Skeletal muscle tissue (tissue), 1 donor: ENCODE results near the gene CLBA1. TPM values are rescaled to one million over a fixed set of nuclear protein-coding genes. Genes with fewer than 3 reads are reported as not detected.

Source experiments
- total RNA-seq: library from RNA; depleted of rRNA; stranded (reverse); fragments of >200 nt; gene quantifications from one replicate; pipeline ENCODE4 v1.2.3, GENCODE V29; 2014

Gene CLBA1
- total RNA-seq, 1 donor from 2014 or later: 2.1 TPM

Other genes with a start within 250 kb of the CLBA1 start
- gene SIVA1, start 232.6 kb upstream of the CLBA1 start, total RNA-seq: 51.7 TPM
- 151 TPM for gene AKT1, start 190.0 kb upstream of the CLBA1 start, total RNA-seq
- 3.7 TPM for gene ZBTB42, start 184.7 kb upstream of the CLBA1 start, total RNA-seq
- 1.6 TPM for gene CEP170B, start 120.5 kb upstream of the CLBA1 start, total RNA-seq
- gene PLD4, start 60.9 kb upstream of the CLBA1 start, total RNA-seq: 7.8 TPM
- gene AHNAK2, start 7.4 kb upstream of the CLBA1 start, total RNA-seq: 11.5 TPM
- 15.1 TPM for gene CDCA4, start 35.3 kb downstream of the CLBA1 start, total RNA-seq
- gene GPR132, start 79.6 kb downstream of the CLBA1 start, total RNA-seq: 1.6 TPM
- 33.9 TPM for gene JAG2, start 183.0 kb downstream of the CLBA1 start, total RNA-seq
- 17.2 TPM for gene NUDT14, start 195.5 kb downstream of the CLBA1 start, total RNA-seq